ENCODE measurements around the gene XRN2. TPM values are rescaled to one million over a fixed set of nuclear protein-coding genes. Genes with fewer than 3 reads are reported as not detected.

Gene XRN2
- polyA plus RNA-seq, 1 donor from 2014 or later: 142 TPM

DNA sequence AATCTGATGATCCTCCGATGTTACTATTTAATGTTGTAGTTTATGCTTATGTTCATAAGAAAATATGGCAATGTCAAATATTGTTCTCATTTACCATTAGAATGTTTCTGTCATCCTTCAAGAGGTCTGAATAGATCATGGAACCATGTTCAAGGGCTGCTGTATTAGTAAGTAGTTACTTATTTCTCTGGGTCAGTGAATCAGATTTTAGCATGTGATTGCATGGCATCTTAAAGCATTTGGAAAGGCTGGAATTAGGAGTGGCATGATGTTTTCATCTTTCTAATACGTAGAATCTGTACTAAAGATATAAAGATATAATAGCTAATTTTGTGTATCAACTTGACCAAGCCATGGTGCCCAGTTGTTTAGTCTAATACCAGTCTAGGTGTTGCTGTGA lies 134.7 kb downstream of the XRN2 start:
- Histone ChIP-seq H3K9me3 (ENCODE audit: low read length) (no peaks in the 10 kb centered on the region), H3K4me2 (ENCODE audit: low read length) (no peak overlapping the region), H3K27me3 (ENCODE audit: insufficient read depth, low read depth, low read length) (no peaks in the 10 kb centered on the region), H3K9me2 (ENCODE audit: insufficient read depth, low read length) (no peaks in the 10 kb centered on the region), H3F3A (ENCODE audit: insufficient read depth, low read length, poor library complexity, severe bottlenecking) (no peaks in the 10 kb centered on the region), H3K36me3 (ENCODE audit: insufficient read depth, low read length) (no peaks in the 10 kb centered on the region), H2AFZ (ENCODE audit: low read depth, low read length) (no peak overlapping the region), H3K9ac (ENCODE audit: low read length) (no peak overlapping the region), H4K20me1 (ENCODE audit: insufficient read depth) (no peaks in the 10 kb centered on the region), H3K79me2 (replicated peaks; ENCODE audit: insufficient read depth, low read length) (no peaks in the 10 kb centered on the region), H3K4me3 (ENCODE audit: low read length) (no peak overlapping the region), H3K27ac (ENCODE audit: low read length) (no peak overlapping the region)
- TF ChIP-seq, protein P1, sequence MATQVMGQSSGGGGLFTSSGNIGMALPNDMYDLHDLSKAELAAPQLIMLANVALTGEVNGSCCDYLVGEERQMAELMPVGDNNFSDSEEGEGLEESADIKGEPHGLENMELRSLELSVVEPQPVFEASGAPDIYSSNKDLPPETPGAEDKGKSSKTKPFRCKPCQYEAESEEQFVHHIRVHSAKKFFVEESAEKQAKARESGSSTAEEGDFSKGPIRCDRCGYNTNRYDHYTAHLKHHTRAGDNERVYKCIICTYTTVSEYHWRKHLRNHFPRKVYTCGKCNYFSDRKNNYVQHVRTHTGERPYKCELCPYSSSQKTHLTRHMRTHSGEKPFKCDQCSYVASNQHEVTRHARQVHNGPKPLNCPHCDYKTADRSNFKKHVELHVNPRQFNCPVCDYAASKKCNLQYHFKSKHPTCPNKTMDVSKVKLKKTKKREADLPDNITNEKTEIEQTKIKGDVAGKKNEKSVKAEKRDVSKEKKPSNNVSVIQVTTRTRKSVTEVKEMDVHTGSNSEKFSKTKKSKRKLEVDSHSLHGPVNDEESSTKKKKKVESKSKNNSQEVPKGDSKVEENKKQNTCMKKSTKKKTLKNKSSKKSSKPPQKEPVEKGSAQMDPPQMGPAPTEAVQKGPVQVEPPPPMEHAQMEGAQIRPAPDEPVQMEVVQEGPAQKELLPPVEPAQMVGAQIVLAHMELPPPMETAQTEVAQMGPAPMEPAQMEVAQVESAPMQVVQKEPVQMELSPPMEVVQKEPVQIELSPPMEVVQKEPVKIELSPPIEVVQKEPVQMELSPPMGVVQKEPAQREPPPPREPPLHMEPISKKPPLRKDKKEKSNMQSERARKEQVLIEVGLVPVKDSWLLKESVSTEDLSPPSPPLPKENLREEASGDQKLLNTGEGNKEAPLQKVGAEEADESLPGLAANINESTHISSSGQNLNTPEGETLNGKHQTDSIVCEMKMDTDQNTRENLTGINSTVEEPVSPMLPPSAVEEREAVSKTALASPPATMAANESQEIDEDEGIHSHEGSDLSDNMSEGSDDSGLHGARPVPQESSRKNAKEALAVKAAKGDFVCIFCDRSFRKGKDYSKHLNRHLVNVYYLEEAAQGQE (IDR thresholded peaks at IDR 0.05; ENCODE audit: borderline replicate concordance): no peak

Small RNAs within 50 kb of the gene (small RNA-seq; reads per million reads assigned to genes)
- gene RN7SKP140: 0 reads per million in 3 experiments

Other genes starting within 250 kb of the XRN2 start
- gene LINC00237, start 197.0 kb upstream of the XRN2 start, polyA plus RNA-seq: not detected in 2 replicates
- gene KIZ, start 177.2 kb upstream of the XRN2 start, polyA plus RNA-seq: 2.1 and 3.6 TPM in 2 replicates
- gene NKX2-4, start 94.2 kb downstream of the XRN2 start, polyA plus RNA-seq: not detected in 2 replicates
- gene NKX2-2, start 210.7 kb downstream of the XRN2 start, polyA plus RNA-seq: not detected in 2 replicates

Measured in neural cell (in vitro differentiated cells).